Trophoblast cell (in vitro differentiated cells and primary cell): ENCODE measurements around the gene CCDC57.

Source experiments
- DNase-seq, 2 donors: peaks; one replicate each; pipeline ENCODE4 v3.0.0-alpha.2; 2016
- H2AFZ ChIP-seq: 2 replicates; pipeline ENCODE4 v1.6.1; 2013; ENCODE audit warnings: low read length, moderate library complexity, mild to moderate bottlenecking; ENCODE audit not compliant: insufficient read depth, poor library complexity
- H2AK5ac ChIP-seq: 2 replicates; pipeline ENCODE4 v1.6.1; 2013; ENCODE audit warnings: mild to moderate bottlenecking, low read length
- H2BK120ac ChIP-seq: 2 replicates; pipeline ENCODE4 v1.6.1; 2013; ENCODE audit warnings: low read length, mild to moderate bottlenecking, moderate library complexity; ENCODE audit not compliant: insufficient read depth, poor library complexity
- H2BK12ac ChIP-seq: 2 replicates; pipeline ENCODE4 v1.6.1; 2013; ENCODE audit warnings: mild to moderate bottlenecking, low read length, moderate library complexity
- H2BK5ac ChIP-seq: 2 replicates; pipeline ENCODE4 v1.6.1; 2013; ENCODE audit warnings: low read length, low read depth, moderate library complexity, mild to moderate bottlenecking; ENCODE audit not compliant: poor library complexity
- H3K14ac ChIP-seq: 2 replicates; pipeline ENCODE4 v1.6.1; 2013; ENCODE audit warnings: mild to moderate bottlenecking, low read length
- H3K18ac ChIP-seq: 2 replicates; pipeline ENCODE4 v1.6.1; 2013; ENCODE audit warnings: mild to moderate bottlenecking, low read length
- H3K23ac ChIP-seq: 2 replicates; pipeline ENCODE4 v1.6.1; 2013; ENCODE audit warnings: low read length
- H3K27ac ChIP-seq: 2 replicates; pipeline ENCODE4 v1.5.1; 2013; ENCODE audit warnings: low read depth, mild to moderate bottlenecking, inconsistent platforms, low read length, moderate library complexity
- H3K27me3 ChIP-seq: 2 replicates; pipeline ENCODE4 v1.6.1; 2013; ENCODE audit warnings: inconsistent platforms, mild to moderate bottlenecking, low read length, moderate library complexity; ENCODE audit not compliant: insufficient read depth
- H3K36me3 ChIP-seq, 2 experiments: 1 replicate in 1 of 2; 2 replicates in 1 of 2; pipeline ENCODE4 v1.6.1; 2013; ENCODE audit warnings: low read length in 2 of 2, mild to moderate bottlenecking in 2 of 2, moderate library complexity in 1 of 2; ENCODE audit not compliant: insufficient read depth in 2 of 2, control insufficient read depth in 1 of 2
- H3K4ac ChIP-seq: 2 replicates; pipeline ENCODE4 v1.6.1; 2013; ENCODE audit warnings: low read depth, mild to moderate bottlenecking, low read length, moderate library complexity
- H3K4me1 ChIP-seq, 2 experiments: 1 replicate in 1 of 2; 2 replicates in 1 of 2; pipeline ENCODE4 v1.6.1; 2013; ENCODE audit warnings: low read length in 2 of 2, mild to moderate bottlenecking in 2 of 2, moderate library complexity in 1 of 2; ENCODE audit not compliant: insufficient read depth in 2 of 2, control insufficient read depth in 1 of 2
- H3K4me2 ChIP-seq: 2 replicates; pipeline ENCODE4 v1.6.1; 2013; ENCODE audit warnings: inconsistent platforms, mild to moderate bottlenecking, low read length, moderate library complexity
- H3K4me3 ChIP-seq: 2 replicates; pipeline ENCODE4 v1.5.1; 2013; ENCODE audit warnings: mild to moderate bottlenecking, low read depth, low read length, inconsistent platforms
- H3K79me1 ChIP-seq: one replicate; pipeline ENCODE4 v1.6.1; 2013; ENCODE audit warnings: low read length
- H3K79me2 ChIP-seq: 2 replicates; pipeline ENCODE4 v1.6.1; 2013; ENCODE audit warnings: low read length, mild to moderate bottlenecking; ENCODE audit not compliant: control insufficient read depth, insufficient read depth, poor library complexity
- H3K9ac ChIP-seq: 2 replicates; pipeline ENCODE4 v1.6.1; 2013; ENCODE audit warnings: mild to moderate bottlenecking, low read length
- H3K9me3 ChIP-seq: 2 replicates; pipeline ENCODE4 v1.6.1; 2013; ENCODE audit warnings: low read depth, mild to moderate bottlenecking, control low read depth, inconsistent platforms, low read length; ENCODE audit not compliant: insufficient read depth
- H4K12ac ChIP-seq: 2 replicates; pipeline ENCODE4 v1.6.1; 2013; ENCODE audit warnings: low read depth, mild to moderate bottlenecking, low read length, moderate library complexity
- H4K8ac ChIP-seq: 2 replicates; pipeline ENCODE4 v1.6.1; 2013; ENCODE audit warnings: low read depth, mild to moderate bottlenecking, low read length, moderate library complexity
- H4K91ac ChIP-seq: one replicate; pipeline ENCODE4 v1.6.1; 2013; ENCODE audit warnings: low read depth, mild to moderate bottlenecking, low read length, moderate library complexity
- WGBS: extraction: QIAGEN DNeasy Blood & Tissue Kit; methylation state at CpG from one replicate; pipeline ENCODE4 v1.1.7; 2013; ENCODE audit warnings: missing lambda C conversion rate; ENCODE audit not compliant: insufficient read length, insufficient coverage; ENCODE audit errors: extremely low coverage; 5-methylcytosine and 5-hydroxymethylcytosine counted together

The CCDC57 gene

GRCh38 chr17:82055023-82055964, 157.3 kb downstream of the CCDC57 start:
- Histone ChIP-seq H3K23ac (no peak overlapping the region), H3K27ac (no peak overlapping the region), H3K18ac (no peak overlapping the region), H4K12ac (no peak overlapping the region), H4K91ac (no peak overlapping the region), H2AFZ (no peak overlapping the region), H2AK5ac (no peak overlapping the region), H3K27me3 (no peaks in the 10 kb centered on the region), H2BK5ac (no peak overlapping the region), H3K79me2 (peaks cover 9% of the 10 kb centered on the region), H2BK12ac (no peak overlapping the region), H4K8ac (no peak overlapping the region), H3K36me3 (peaks cover 69% of the 10 kb centered on the region in 2 experiments), H3K14ac (no peak overlapping the region), H3K79me1 (peaks cover 4% of the 10 kb centered on the region), H3K4ac (no peak overlapping the region), H3K9ac (no peak overlapping the region), H3K4me2 (no peak overlapping the region), H2BK120ac (no peak overlapping the region), H3K4me1 (peaks cover 13 to 14% of the 10 kb centered on the region in 2 experiments), H3K9me3 (peaks cover 2% of the 10 kb centered on the region), H3K4me3 (no peak overlapping the region)
- no CpG with 5 or more reads among the region's 26 CpGs for WGBS
- DNase-seq: no peak

- peaks cover 14 to 15% of the 10 kb centered on the region in 2 experiments for H3K4me1 ChIP-seq
- no peak overlapping the region for H3K14ac ChIP-seq
- H3K4me2 ChIP-seq: no peak overlapping the region
- no peak for DNase-seq
- peaks cover 66 to 69% of the 10 kb centered on the region in 2 experiments for H3K36me3 ChIP-seq
- no peak overlapping the region for H4K91ac ChIP-seq
- WGBS: no CpG with 5 or more reads among the region's 38 CpGs
- H3K9ac ChIP-seq: no peak overlapping the region
- H3K27me3 ChIP-seq: no peaks in the 10 kb centered on the region
- H2AFZ ChIP-seq: no peak overlapping the region
- peaks cover 2% of the 10 kb centered on the region for H3K9me3 ChIP-seq
- no peak overlapping the region for H3K4ac ChIP-seq
- H2BK120ac ChIP-seq: no peak overlapping the region
- no peak overlapping the region for H3K4me3 ChIP-seq
- no peak overlapping the region for H2BK12ac ChIP-seq
- H4K8ac ChIP-seq: no peak overlapping the region
- peaks cover 9% of the 10 kb centered on the region for H3K79me2 ChIP-seq
- no peak overlapping the region for H3K18ac ChIP-seq
- no peak overlapping the region for H4K12ac ChIP-seq
- H2BK5ac ChIP-seq: no peak overlapping the region
- no peak overlapping the region for H2AK5ac ChIP-seq
- H3K79me1 ChIP-seq: peaks cover 4% of the 10 kb centered on the region
- H3K27ac ChIP-seq: no peak overlapping the region
- no peak overlapping the region for H3K23ac ChIP-seq
Observed at GRCh38 chr17:82054351-82055022, 158.2 kb downstream of the CCDC57 start.

- Histone ChIP-seq H2BK12ac (no peak overlapping the region), H3K4ac (no peak overlapping the region), H3K79me2 (peaks cover 9% of the 10 kb centered on the region), H2AK5ac (no peak overlapping the region), H3K4me3 (no peak overlapping the region), H4K91ac (no peak overlapping the region), H3K79me1 (peaks cover 4% of the 10 kb centered on the region), H3K27ac (no peak overlapping the region), H3K27me3 (no peaks in the 10 kb centered on the region), H2BK5ac (no peak overlapping the region), H3K4me2 (peak overlapping the region; percentile 100), H3K18ac (no peak overlapping the region), H3K4me1 (peaks cover 14 to 15% of the 10 kb centered on the region in 2 experiments), H4K8ac (no peak overlapping the region), H2AFZ (no peak overlapping the region), H4K12ac (no peak overlapping the region), H3K14ac (no peak overlapping the region), H3K36me3 (peaks cover 66 to 71% of the 10 kb centered on the region in 2 experiments), H2BK120ac (no peak overlapping the region), H3K23ac (no peak overlapping the region), H3K9me3 (peaks cover 4% of the 10 kb centered on the region), H3K9ac (peak overlapping the region; percentile 5)
- no CpG with 5 or more reads among the region's 28 CpGs for WGBS
- no peak for DNase-seq
Observed at GRCh38 chr17:82053556-82054263, 158.9 kb downstream of the CCDC57 start.

- Histone ChIP-seq H3K14ac (no peak overlapping the region), H3K79me1 (peaks cover 4% of the 10 kb centered on the region), H4K12ac (no peak overlapping the region), H3K4ac (no peak overlapping the region), H3K27ac (no peak overlapping the region), H3K18ac (no peak overlapping the region), H3K36me3 (peaks cover 66 to 71% of the 10 kb centered on the region in 2 experiments), H3K9ac (peak overlapping the region; percentile 15), H3K27me3 (no peaks in the 10 kb centered on the region), H3K4me1 (peaks cover 14 to 15% of the 10 kb centered on the region in 2 experiments), H4K91ac (no peak overlapping the region), H2BK12ac (no peak overlapping the region), H2BK5ac (no peak overlapping the region), H3K4me2 (peak overlapping the region; percentile 100), H3K79me2 (peaks cover 9% of the 10 kb centered on the region), H2BK120ac (no peak overlapping the region), H2AK5ac (no peak overlapping the region), H3K23ac (no peak overlapping the region), H3K4me3 (no peak overlapping the region), H4K8ac (no peak overlapping the region), H2AFZ (no peak overlapping the region), H3K9me3 (peaks cover 4% of the 10 kb centered on the region)
- no peak for DNase-seq
- WGBS: no CpG with 5 or more reads among the region's 19 CpGs
Observed at GRCh38 chr17:82053130-82053529, 159.5 kb downstream of the CCDC57 start.
